Erythroblast (primary cell): ENCODE data around the gene ASPG.

Experiments used
- GATA1 ChIP-seq: IDR thresholded peaks from 2 replicates; pipeline ENCODE4 v1.6.1; 2011; ENCODE audit warnings: low read depth, mild to moderate bottlenecking, control low read depth, low read length, moderate library complexity
- POLR2A ChIP-seq: IDR thresholded peaks from 2 replicates; pipeline ENCODE4 v1.6.1; 2011; ENCODE audit warnings: mild to moderate bottlenecking, low read length

DNA sequence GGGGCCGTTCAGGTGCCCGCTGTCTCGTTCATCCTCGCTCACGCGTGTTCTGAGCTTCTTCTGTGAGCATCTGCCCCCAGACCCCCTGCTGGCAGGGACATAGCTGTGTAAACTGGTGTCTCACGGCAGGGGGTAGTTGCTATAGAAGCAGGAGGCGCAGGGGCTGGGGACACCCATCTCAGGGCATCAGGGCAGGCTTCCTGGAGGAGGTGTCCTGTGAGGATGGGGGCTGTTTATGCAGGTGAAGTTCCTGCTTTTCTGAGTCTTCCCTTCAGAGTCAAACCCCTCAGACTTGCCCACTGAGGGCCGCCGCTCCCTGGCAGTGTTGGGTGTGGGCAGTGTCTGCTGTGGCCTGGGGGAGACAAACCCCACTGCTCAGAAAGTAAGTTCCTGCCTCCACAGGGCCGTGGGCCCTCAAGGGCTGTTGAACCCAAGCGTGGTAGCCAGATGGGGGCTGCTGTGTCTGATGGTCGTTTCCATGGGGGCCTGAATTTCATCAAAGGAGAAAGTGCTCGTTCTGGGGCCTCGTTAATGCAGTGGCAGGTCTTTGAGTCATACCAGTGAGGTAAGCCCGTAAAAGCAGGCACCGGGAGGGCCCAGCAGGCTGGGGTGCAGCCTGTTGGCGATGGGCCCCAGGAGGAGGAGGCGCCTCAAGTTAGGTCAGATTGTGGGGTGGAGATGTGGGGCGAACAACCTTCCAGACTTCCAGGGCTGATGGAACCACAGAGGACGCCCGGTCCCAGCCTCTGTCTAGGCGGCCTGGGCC lies 76.3 kb downstream of the ASPG start:
- TF ChIP-seq POLR2A (no peak), GATA1 (no peak)
